Stimulated activated CD8-positive, alpha-beta memory T cell treated with anti-CD3 and anti-CD28 coated beads, Interleukin-7, amount 100 ng/mL, for 48 hours (primary cell): ENCODE data around the gene GALNS.

Experiments
- DNase-seq, 2 donors: peaks; one replicate each; pipeline ENCODE4 v3.0.0-alpha.2; 2020; ENCODE audit warnings: low read depth in 1 of 2; ENCODE audit errors: extremely low read depth in 1 of 2

GALNS gene

DNA sequence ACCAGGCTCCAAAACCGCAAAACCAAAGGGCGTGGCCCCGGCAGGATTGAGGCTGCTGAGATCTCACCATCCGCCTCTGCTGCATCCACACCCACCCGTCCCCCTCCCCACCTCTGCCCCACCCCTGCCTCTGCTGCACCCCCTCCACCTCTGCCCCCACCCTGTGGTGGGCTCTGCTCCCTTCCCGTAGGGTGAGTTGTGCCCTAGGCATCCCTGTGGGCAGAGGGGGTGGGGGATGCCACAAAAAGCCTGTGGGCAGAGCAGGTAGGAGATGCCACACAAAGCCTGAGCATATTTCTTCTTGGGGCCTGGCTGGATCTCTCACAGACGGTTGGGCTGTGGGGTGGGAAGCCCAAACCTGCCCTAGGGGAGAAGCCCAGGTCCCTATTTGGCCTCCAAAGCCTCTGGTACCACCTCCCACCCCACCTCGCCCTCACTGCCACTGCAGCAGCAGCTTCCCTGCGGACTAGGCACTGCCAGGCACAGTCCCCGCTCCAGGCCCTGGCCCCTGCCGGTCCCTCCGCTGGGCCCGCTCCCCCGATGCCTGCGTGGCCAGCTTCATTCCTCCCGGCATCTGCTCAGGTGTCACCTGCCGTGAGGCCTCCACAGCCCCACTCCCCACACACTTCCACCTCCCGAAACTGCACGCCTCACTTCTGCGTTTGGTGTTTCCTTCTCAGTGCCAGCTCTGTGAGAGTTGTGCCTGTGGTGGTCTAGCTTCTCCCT is 21.0 kb upstream of the GALNS start:
- no peak for DNase-seq

DNA sequence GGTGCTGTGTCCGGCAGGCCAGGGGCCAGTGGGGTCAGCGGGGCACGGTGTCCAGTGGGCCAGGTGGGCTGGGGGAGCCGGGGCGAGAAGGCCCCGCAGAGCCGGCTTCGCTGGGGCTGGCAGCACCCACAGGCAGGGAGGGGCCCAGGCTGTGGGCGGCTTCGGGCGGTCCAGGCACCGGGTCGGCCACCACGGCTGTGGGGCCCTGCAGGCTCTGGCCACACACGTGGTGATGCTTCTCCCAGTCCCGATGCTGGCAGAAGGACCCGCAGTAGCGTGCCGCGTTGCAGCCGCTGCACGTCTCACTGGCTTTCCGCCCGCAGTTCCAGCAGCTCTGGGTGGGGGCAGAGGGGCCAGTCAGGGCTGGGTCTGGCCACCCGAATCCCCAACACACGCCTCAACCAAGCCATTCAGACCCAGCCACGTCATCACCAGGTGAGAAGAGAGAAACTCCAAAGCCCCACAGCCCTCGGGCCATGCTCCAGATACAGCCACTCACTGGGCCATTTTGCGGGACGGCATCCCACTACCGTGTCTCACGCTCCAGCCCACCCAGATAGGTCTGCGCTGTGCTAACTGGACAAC is 20.3 kb upstream of the GALNS start:
- DNase-seq, result no peak

DNA sequence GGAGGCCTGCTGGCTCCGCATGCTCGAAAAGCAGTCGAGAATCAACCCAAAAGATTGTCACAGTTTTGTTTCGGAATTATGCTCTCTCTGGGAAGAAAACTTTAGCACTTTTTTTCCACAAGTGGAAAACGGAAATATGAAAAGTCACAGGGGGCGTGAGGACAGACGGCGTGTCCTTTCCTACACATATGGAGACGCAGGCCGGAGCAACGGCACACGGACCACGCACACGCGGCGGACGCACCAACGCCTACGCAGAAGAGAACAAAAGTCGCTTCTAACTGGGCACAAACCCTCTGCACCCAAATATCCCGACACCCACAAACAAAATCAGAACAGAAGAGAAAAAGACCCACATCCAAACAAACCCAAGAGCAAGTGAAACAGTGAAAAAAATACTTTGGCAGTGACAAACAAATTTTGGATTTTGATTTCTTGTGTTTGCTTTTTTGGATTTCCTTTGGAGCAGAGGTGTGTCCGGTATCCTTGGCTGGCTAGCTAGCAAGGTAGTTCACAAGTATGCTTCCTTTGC is 19.0 kb upstream of the GALNS start:
- DNase-seq, result no peak

DNA sequence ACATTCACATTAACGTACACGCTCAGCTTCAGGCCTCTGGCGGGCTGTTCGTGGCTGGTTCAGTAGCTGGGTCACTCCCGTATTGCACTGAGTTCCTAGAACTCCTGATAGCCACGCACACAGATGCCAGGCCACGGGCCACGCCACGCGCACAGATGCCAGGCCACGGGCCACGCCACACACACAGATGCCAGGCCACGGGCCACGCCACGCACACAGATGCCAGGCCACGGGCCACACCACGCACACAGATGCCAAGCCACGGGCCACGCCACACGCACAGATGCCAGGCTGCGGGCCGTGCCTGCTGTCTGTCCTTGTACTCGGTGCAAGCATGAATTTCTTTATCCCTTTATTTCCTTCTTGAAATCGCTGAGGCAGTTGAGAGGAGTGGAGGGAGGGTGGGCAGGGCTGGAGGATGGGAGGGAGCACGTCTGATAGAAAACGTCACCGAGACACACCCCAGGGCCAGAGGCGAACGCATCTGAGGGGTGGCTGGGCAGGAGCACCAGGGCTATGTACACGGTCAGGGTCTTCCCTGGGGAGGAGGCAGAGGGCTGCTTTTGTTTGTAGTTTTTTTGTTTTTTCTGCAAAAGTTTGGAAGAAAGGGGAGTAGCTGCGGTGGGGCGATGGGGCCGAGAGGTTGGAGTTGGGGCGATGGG is 18.3 kb upstream of the GALNS start:
- DNase-seq, result no peak

DNA sequence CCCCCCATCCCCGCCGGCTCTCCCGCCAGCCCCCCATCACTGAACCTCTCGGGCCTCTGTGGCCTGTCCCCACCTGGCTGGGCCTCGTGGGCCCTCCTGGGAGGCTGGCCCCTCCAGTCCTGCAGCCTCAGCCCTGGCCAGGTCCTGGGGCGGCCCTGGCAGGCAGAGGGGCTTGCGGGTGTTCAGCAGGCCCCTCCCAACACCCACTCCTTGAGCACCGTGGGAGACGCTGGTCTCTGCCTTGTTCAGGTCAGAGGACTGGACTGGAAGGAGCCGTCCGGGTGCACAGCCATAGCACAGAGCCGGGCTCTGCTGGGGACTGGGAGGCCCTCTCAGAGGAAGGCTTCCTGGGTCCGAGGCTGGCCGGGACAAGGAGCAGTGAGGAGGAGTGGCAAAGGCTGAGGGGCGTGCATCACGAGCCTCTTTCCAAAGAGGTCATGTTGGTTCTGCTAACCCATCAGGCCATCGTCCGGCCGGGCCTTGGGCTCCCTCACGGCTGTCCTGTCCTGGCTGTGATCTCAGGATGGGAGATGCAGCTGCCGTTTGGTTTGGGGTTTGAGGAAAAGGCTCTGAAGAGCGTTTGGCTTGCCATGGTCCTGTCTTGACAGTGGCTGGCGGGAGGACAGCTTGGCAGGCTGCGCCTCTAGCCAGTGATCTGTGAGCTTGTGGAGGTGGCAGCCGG is 16.0 kb upstream of the GALNS start:
- DNase-seq, result no peak

DNA sequence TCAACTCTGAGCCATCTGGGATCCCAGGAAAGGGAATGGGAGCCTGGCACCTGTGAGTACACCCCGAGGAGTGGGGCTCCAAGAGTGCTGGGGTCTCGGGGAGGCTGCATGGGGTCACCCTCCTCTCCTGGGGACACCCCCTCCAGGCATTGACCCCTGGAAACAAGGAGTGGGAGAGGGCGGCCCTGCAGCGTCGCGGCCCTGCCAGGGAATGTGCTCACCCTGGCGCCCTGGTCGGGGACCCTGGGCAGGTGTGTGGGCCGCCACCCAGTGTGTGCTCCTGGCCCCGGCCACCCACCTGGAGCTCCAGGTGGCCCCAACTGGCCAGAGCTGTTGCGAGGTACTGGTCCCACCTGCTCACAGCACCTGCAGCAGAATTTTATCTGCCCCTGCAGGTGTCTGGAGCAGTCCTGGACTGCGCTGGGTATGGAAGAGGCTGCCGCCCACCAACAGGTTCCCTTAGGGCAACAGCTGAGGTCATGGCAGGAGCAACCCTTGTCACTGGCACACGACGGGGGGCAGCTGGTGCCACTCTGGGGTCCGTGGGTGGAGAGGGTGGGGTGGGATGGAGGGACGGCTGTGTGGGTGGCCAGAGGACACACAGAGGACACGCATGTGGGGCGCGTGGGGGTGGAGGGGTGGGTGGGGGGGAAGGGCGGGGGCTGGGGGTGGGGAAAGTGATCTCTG is 15.1 kb upstream of the GALNS start:
- no peak for DNase-seq

DNA sequence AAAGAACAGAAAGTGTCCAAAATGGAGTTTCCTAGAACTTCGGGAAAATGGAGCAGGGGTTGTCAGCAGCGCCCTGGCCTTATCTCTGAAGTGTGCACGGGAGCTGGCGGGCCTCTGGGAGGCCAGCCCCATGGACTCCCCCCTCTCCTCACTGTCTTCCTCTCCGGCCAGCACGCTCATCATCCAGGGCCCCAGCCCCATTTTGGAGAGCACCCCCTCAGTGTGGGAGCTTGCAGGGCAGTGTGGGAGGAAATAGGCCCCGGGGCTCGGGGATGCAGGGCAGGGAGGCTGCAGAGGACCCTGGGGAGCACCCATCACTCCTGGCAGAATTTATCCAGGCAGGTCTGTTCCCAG is 14.6 kb upstream of the GALNS start:
- DNase-seq, result no peak

DNA sequence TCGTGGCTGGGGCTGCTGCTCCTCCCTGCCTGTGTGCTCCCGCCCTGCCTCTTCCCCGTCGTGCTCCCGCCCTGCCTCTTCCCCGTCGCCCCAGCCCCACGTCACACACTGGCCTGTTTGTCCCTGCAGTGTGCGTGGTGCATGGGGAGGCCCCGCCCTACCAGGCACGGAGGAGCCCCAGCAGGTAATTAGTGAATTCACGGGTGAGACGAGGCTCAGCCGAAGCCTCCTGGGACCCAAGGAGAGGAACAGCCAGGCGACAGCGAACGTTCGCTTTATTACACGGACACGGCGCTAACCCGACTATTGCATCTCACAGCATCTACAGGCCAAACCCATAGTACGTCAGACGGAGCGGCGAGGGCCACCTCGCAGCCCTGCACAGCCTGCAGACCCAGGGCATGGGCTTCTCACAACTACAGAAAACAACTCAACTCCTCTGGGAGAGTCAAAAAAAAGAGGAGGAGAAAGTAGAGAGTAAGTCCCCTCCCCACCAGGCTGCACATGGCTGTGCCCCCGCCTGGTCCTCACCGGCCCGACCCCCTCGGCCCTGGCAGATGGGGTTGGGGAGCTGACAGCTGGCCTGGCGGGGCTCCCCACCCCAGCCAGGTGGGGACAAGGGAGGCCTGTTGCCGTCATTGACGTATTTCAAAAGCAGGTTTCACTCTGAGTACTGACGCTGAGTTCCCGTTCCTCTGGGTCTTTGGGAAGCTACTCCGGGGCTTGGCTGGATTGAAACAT is 14.0 kb upstream of the GALNS start:
- no peak for DNase-seq

DNA sequence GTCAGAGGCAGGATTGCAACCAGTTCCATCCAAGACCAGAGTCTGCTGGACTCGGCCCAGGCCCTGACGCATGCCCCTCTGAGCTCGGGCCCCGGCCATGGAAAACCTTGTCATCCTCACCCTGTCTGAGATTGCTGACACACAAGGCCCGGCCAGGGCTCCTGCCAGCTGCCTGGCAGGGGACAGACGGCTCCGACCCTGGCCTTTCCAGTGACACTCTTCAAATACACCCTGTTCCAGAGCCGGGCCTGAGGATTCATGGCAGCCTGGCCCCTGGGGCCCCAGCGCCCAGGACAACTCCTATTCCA is 12.9 kb upstream of the GALNS start:
- no peak for DNase-seq

DNA sequence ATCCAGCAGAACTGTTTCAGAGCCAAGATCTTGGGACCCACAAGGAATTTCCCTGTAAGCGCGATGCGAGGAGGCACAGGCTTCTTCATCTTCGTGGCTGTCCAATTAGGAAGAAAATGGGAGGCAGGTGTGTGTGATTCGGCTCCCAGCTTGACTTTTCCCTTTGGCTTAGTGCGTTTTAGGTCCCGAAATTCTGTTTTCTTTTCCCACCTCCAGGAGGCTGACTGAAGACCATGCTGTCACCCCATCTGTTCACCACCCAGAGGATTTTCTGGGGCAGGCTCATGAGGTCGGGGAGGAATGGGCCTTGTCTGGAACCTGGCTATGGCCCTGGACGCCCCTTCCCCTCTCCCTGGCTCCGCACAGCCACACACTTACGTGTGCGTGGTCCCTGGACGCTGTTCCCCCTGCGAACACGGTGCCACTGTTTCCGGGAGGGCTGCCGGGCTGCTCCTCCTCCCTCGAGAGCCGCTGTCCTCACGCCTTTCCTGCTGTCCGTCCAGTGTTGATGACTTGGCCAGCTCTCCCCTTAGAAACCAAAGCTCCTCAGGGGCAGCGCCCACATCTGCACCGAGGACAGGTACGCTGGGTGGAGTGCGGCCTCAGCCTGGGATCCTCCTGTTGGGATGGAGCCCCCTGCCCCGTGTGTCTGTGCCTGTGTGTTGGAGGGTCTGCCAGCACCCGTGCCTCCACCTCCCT is 12.4 kb upstream of the GALNS start:
- DNase-seq, result no peak

DNA sequence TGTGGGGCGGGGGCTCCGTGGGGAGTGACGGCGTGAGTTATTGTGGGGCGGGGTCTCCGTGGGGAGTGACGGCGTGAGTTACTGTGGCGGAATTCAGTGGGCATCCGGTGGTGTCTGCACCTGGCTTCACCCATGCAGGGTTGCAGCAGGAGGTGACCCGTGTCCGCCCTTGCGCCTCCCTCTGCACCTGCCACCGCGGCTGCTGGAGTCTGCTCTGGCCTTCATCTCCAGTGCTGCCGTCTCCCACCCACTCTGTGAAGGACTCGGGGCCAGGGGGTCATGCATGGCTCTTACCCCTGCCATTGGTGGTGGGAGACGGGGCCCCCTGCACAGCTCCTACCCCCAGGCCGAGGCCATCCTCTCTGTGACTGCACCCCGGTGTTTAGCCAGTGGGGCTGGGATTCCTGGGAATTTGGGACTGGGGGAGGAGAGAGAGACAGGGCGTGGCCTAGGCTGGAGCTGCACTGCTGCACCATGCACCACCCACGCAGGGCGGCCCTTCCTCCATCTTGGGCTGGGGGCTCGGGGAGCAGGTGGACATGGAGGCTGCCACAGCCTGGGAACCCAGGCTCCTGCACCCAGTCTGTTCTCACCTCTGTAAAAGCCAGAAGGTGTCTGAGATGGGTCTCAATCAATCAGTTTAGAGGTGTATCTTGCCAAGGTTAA is 11.0 kb upstream of the GALNS start:
- DNase-seq, result no peak

DNA sequence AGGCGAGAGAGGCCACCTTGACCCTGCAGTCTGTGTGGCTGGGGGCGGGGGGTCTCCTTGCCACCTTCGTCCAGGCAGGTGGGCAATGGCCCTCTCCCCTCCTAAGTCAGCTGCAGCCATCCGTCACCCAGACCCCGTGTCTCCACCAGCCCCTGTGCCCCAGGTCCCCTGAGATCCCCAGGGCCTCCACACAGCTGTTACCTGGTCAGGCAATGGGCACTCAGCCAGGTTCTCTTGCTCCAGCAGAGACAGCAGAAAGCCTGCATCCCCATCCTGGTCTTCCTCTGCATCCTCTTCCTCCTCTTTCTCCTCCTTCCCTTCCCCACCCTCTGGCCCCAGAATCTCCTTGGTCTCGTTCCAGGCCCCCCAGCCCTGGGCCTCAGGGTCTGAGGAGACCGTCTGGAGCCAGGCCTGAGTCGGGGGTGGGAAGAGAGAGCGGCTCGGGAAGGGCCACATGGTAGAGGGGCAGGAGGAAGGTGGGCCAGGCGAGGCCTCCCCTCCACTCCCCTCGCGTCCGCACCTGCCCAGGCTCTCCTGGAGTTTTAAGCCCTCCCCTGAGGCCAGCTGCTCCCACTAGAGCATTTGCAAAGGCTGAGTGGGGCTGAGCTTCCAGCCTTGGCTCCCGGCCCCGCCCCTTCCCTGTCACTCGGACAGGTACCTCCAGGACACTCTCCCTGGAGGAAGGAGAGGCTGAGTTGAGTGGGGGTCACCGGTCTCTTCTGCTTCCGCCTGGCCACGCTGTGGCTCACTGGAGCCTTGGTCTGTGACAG is 9.6 kb upstream of the GALNS start, which contains the start of gene PABPN1L:
TSS of gene PABPN1L (minus strand) at position 510 of the 770 bp plus-strand sequence. CDS start at position 456, 54 bp downstream.
- DNase-seq, result no peak

DNA sequence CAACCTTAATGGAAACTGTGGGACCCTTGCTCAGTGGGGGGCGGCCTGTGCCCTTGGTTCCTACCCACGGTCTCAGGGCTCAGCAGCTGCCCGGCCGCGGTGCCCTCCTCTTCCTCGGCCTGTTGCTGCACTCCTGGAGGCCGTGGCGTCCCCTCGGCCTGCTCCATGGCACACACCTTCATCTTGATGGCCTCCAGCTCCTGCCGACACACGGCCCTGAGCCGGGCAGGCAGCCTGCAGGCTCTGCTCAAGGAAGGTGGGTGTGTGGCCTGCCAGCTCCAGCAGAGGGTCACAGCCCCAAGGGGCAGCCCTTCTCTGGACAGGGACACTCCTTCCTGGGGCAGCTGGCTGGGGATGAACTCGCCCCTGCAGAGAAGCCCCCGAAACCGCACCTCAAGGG is 9.0 kb upstream of the GALNS start:
- DNase-seq, result no peak

DNA sequence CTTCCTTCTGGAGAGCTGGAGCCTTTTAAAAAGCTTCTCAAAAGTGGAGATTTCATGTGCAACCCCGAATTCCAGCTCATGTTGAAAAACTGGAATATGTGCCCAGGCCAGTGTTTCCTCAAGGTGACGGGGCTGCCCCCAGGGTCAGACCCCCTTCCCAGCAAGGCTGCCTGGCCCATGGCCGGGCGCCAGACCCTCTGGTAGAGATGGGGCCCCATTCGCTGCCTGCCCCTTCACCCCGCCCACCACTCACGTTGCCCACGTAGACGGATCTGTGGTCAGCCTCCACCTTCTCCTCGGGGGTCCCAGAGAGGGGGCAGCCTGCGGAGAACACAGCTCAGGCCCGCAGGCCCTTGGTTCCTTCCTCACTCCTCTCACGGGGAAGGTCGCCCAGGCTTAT is 8.6 kb upstream of the GALNS start:
- DNase-seq, result no peak

DNA sequence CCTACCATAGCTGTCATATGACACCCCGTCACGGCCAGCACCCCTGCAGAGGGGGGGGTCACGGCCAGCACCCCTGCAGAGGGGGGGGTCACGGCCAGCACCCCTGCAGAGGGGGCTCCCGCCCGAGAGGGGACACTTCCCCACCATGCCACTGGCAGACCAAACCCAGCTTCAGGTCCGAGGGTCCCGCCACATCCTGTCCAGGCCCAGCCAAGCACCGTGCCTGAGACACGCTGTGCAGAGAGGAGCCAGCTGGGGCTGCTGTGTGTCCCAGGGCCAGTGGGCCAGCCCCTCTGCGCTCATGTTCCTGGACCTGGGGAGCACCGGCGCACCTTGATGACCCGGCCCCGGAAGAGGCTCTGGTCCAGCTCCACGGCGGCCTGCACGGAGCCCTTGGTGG is 7.8 kb upstream of the GALNS start:
- DNase-seq, result no peak

DNA sequence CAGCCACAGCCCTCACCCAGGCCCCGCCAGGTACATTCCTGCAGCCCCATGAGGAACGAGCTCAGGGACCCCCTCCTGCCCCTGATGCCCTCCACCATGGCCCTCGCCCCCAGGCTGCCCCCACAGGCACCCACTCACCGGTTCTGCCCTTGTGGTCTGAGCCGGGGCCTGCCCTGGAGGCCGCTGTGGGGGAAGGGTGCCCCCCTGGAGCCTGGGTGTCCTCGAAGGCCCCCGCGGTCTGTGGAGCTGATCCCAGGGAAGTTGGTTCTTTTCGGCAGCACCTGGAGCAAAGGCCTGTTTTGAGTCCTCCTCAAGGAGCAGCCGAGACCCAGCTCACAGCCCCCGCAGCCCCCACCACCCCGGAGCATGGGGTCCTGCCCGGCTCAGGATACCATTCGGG is 7.4 kb upstream of the GALNS start:
- DNase-seq, result no peak

DNA sequence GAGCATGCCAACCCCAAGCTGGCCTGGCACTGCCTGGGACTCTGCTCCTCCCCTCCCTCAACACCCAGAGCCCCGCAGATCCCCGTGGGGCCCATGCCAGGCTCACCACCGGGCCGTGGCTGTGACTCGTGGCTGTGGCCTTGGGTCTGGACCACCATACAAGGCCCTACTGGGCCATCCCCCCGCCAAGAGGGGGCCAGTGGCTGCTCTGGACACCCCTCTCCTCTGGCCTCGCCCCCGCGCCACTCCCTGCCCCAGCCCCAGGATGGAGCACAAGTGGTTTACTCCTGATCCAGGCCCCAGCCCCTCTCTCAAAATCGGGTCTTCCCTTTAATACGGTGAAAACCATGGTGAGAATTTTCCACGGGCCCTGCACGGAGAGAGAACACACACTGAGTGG is 6.7 kb upstream of the GALNS start:
- DNase-seq, result no peak

DNA sequence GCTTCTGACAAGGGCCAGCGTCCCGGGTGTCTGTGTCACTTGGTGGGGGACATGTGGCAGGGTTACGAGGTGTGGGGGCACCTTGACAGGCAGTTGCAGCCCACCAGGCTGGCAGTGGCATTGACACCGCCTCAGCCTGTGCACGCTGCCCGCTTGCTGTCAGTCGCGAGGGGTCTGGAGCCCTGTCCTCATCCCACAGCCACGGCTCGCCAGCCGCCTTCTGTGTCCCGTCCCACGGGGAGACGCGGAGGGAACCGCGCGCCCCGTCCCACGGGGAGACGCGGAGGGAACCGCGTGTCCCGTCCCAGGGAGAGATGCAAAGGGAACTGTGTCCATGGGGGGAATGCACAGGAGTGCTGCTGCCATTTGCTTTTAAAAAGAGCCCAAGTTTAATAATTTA is 6.2 kb upstream of the GALNS start:
- DNase-seq, result no peak

DNA sequence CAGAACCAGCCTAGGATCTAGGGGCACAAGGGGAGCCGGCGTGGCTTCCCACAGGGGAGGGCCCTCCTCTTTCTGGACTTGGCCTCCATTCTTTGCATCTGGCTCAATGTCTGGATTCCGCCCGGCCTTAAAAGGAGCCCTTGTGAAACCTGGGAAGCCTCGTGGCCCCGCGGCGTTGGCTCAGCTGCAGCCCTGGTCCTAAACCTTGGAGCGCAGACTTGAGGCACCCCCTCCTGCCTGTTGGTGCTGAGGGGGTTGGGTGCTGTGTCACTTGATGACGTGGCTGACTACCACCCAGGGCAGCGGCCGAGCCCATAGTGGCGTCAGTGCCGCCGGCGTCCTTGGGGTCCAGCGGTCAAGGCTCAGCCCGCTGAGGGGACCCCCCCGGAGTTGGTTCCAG is 4.6 kb upstream of the GALNS start:
- DNase-seq, result no peak
